8988T (cell line): ENCODE measurements around the gene GADD45G.

ENCODE experiments used
- DNase-seq: peaks from one replicate; pipeline ENCODE4 v3.0.0; 2011

The GADD45G gene

DNA sequence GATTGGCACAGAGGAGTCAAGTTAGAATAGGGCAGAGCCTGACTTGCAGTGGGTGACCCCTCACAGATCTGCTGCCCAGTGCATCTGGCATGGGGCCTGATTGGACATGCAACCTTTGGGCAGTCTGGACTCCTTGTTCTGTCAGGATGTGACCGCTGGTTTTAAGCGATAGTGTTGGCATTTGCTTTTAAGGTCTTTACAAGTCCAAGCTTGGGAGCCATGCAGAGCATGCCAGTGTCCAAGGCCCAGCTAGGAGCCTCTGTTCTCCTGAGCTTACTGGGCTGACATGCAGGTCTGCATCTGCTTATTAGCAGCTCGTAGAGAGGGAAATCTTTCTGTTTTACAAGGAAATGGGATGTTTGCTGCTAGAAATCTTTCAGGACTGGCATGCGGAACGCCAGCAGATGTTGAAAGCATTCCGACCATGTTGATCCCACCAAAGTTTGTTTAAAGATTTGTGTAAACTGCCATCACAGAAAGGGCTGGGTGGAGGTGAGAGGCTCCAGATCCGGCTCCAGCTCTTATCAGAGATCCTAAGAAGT, 27.5 kb downstream of the GADD45G start:
- DNase-seq, result no peak

DNA sequence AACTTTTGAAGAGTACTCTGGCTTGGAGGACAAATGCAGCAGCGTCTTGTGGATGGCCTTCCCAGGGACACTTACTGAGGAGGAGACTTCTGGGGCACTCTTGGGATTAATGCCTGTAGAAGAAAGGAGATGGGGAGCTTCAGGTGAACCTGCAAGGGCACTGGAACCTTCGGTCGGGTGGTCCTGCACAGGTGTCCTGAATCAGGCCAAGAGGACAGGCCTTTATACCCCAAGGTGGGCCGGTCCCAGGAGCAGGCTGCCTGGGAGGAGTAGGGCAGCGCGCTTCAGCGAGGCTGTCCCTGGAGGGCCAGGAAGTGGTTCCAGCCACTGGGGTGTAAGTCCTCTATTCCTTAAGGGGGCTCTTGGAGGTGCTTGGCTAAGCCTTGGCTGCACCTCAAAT, 27.9 kb downstream of the GADD45G start:
- DNase-seq, result no peak

DNA sequence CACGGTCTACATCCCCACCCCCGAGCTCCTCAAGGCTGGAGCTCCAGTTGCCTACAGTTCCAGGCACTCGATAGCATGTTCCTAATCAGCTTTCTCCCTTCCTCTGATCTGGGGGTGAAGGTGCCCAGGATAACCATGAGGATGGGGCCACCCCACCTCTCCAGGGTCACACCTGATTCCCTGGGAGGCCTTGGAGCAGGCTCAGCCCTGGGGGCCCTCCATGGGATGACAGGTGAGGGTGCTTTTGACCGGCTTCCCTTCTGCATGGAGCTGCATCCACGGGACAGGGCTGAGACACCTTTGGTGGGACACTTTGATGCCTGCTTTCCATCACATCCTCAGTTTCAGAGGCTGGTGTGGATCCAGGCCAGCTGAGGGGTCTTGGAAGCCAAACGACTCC, 28.6 kb downstream of the GADD45G start:
- DNase-seq, result no peak

DNA sequence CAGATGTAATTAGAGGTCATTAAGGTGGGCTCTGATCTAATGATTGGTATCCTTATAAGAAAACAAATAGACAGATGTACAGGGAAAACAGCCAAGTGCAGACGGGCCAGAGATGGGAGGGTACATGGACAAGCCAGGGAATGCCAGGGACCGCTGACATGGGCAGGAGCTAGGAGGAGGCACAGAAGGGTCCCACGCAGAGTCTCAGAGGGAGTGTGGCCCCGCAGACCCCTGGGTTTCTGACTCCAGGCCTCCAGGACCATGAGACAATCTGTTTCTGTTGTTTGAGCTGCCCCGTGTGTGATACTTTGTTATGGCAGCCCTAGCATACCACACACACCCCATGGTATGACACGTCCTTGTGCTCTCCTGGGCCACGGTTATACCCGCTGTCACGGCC, 29.1 kb downstream of the GADD45G start:
- DNase-seq, result no peak

DNA sequence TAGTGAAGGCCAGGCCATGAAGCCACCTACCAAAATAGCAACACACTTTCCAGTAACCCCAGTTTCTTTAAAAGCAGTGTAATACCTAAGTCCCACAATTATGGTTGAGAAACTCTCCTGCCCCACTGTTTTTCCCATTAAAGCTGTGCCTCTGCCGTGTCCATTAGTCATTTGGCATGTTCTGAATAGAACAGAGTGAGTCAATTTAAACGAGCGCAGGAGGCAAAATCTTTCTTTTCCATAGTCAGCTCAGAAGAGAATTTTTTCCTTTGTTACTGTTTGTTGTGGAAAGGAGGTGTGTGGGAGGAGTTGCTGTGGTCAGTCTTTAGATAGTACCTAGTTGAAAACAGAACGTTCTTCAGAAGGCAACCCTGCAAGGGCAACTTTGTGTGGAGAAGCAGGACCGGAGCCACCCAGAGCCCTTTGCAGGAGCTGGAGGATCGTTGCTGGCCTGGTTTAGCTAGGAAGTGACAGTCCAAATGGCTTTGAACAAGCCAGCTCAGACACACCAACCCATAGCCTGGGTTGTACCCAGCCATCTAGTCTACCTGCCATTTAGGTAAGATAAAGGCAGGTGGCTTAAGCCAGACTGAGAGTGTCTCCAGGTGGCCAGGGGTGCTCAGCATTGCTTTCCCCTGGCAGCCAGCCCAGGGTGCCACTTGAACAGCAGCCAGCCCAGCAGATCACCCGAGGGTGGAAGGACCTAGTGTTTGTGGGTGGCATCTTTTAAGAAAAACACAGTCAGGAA, 30.4 kb downstream of the GADD45G start:
- no peak for DNase-seq

DNA sequence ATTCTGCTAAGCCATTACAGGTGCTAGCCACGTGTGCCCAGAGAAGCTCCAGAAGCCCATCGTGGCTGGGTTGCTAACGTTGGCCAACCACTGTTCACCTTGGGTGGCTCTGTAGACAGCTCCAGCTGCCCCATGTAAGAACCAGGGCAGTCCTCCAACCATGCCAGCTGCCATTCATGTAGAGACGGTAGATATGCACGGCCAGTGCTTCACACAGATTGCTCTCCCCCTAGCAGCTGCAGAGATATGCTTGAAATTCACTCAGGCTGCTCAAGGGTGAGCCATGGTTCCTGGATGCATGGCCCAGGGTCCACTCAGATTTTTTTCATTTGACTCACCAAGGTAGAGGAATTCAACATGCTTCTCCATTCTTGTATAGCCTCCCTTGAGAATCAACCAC, 31.0 kb downstream of the GADD45G start:
- no peak for DNase-seq

DNA sequence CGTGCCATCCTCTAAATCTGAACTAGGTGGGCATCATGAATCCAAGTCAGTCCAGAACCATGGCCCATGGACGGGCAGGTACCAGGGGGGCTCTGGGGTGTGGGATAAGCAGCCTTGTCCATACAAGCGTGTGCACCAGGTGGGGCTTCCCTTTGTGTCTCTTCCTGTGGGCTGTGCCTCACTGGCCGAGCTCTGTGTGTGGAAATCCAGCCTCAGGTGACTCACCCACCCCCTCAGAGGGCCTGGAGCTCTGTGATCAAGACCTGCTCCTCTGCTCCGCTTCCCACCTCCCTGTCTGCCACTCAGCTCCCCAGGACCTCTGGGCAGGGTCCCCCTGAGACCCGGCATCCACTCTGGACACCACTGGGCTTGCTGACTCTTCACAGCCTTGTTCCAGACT, 33.0 kb downstream of the GADD45G start:
- DNase-seq, result no peak

DNA sequence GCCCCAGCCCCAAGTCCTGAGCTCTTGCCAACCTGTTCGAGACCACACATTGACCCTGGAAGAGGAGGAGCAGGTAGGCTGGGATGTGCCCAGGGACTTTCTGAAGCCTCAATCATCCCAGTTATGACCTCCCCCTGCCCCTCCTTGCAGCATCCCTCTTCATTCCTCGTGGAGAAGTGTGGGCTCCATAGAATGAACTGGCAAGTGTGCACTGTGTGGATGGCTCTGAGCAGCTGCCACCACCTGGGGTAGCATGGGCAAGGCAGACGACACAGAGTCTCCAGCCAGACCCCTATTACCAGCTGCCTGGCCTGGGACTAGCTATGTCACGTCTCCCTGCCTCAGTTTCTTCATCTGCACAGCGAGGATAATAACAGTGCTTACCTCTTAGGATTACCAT, 33.5 kb downstream of the GADD45G start:
- no peak for DNase-seq

DNA sequence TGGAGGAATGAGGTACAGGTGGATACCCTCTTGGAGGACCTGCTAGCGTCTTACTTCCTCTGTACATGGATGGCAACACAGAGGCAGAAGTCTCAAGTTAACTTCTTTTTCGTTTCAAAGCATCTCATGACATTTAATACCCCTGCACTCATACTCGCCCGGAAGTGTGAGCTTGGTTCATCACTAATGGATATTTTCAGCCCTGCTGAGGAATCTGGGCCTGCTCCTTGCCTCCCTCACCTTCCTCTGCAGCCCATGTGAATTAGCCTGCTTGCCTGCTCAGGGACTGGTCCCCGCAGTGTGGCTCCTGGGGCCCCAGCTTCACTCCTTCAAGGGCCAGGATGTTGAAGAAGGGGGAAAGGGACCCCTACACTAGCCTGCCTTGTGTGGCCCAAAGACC, 34.1 kb downstream of the GADD45G start:
- DNase-seq, result no peak

DNA sequence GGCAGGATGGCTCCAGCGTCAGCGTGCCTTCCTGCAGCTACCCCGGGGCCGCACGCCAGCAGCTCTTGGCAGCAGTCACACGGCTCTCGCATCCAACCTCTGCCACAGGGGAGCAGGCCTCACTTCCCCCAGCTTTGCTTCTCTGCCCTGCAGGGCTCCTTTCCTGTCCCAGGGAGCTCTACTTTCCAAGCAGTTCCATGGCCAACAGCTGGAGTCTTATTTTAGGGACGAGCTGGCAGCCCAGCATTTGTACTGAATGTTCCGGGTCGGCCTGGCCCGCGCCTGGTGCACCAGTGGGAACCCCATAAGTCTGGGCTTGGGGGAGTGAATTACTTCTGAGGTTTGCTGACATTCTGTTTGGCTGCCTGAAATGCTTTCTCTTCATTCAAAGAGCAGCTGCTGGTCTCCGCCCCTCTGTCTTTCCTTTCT, 34.6 kb downstream of the GADD45G start:
- DNase-seq, result no peak

DNA sequence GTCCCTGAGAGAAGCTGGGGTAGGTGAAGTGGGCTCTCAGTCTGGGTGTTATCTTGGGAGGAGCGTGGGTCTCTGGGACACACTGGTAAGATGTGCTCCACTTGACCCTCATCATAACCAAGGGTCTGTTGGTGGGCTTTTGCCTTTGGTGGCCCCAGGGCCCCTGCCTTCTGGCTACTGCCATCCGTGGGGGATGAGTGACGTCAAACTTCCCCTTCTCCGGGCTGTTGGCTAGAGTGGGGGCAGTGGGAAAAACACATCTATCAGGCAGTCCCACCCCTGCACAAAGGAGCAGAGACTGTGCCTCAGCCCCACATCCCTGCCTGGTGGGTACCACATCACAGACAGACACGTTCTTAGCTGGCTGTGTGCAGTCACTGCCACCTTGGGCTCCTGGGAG, 35.1 kb downstream of the GADD45G start:
- DNase-seq, result no peak

DNA sequence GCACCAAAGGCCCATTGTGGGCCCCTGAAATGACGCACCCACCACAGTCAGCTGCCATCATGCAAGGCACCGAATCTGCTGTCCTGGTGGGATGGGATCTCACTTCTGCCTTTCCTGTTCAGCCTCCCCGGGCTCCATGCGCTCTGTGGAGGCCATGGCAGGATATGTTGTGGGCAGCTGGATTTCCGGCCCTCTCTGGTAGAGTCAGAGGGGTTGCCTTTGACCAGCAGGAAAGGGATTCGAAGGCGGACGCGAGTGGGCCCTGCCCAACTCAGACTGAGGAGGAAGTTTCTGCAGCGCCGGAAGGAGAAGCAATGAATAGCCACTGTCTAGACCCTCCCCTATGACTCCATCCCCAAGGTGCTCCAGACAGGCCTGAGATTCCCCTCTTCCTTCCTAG, 35.5 kb downstream of the GADD45G start:
- DNase-seq, result no peak

DNA sequence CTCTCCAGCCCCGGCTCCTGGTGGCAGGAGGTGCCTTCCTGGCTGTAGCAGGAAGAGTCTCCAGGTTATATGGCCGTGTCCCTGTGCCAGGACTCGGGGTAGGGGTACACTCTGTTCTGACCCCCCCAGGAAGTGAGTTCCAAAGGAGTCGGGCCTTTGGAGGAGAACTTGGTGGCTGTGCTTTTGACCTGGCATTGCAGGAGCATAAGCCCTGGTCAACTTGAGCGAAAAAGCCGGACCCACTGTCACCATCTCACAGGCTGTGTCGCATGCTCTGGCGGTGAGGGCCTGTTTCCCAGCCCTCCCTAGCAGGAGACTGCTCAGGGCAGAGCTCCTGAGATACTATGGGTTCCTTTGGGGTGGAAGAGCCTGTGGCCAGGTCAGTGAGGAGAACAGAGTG, 36.0 kb downstream of the GADD45G start:
- DNase-seq, result no peak

DNA sequence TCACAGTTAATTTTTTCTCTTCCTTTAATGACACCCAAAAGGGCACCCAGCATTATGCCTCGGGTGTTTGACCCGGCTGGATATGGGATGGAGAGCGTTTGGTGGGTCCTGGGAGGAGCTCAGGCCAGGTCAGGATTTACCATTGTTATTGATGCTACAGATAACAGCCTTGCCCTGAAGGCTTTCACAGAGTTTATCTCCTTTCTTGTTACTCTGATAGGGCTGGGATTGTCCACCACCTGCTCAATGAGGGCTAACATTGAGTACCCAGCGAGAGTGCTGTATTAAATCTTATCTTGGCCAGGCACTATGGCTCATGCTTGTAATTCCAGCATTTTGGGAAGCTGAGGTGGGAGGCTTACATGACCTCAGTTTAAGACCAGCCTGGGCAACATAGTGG, 37.2 kb downstream of the GADD45G start:
- no peak for DNase-seq

DNA sequence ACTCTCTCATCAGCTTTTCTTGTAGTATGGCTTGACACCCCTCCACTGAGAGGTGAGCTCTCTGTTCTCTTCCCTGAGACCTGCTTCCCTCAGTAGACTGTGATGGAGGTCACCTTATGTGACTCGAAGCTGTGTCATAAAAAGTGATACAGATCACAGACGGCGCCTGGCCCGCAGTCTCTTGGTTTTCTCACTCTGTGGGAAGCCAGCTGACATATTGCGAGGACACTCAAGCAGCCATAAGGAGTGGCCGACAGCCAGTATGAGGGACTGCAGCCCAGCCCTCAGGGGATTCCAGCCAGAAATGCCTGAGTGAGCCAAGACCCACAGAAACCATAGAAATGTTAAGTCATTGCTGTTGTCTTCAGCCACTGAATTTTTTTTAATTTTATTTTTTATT, 38.0 kb downstream of the GADD45G start:
- no peak for DNase-seq

DNA sequence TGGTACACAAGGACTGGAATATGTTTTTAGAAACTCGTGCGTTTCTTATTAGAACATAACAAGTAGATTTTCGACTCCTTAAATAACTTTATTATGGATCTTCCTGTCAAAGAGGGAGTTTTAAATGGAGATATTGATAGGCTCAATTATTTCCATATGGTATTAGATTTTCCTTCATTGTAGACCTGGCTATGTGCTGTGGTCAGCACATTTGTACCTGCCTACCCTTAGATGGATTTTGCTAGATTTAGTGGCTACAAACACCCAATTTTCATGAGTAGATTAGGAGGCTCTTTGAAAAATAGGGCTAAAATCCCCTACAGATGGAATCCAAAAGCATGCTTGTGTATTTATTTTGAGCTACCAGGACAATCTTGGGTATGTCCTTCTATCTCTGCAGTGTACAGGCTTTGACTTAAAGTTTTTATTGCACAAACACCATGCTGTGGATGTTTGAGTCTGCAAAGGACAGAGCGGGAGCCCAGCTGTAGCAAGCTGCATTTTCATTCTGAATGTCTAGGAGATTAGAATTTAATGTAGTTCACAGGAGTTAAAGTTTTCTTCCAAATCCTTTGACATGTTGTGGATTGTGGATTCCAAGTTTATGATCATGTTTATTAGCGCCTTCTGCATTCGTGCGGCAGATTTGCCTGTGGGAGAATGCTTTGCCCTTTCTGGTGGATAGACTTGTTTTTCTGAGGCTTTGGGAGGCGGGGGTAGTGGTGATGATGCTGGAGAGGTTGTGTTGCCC, 41.6 kb downstream of the GADD45G start:
- DNase-seq, result no peak

DNA sequence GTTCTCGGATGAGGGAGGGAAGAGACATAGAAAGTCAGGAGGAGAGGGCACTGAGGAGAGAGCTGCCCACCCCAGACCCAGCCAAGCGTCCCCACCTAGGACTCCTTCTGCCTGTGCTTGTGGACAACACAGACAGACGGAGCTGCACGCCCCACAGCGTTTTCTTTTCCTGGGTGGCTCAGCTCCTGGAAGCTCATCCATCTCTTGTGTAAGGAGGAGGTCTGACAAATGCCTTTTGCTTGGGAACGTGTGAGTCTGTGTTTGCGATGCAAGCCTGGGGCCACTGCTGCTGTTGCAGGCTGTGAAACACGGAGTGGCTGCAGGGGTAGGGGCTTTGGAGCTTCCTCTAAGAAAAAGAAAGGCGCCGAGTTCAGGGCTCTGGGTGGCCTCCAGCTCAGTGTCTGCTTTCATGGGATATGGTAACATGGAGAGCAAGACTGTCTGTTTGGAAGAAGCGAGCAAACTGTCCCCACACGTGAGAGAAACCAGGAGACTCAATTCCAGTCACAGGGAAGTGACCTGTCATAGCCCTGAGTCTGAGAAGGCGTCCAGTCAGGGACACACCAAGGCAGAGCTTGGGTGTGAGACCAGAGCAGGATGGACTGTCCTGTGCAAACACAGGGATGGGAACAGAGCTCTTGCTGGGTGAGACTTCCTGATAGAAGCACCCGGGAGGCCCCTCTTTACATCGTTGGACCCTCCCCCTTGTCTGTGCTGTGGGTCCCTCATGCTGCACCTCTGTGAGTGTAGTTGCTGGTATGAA, 42.7 kb downstream of the GADD45G start:
- no peak for DNase-seq

DNA sequence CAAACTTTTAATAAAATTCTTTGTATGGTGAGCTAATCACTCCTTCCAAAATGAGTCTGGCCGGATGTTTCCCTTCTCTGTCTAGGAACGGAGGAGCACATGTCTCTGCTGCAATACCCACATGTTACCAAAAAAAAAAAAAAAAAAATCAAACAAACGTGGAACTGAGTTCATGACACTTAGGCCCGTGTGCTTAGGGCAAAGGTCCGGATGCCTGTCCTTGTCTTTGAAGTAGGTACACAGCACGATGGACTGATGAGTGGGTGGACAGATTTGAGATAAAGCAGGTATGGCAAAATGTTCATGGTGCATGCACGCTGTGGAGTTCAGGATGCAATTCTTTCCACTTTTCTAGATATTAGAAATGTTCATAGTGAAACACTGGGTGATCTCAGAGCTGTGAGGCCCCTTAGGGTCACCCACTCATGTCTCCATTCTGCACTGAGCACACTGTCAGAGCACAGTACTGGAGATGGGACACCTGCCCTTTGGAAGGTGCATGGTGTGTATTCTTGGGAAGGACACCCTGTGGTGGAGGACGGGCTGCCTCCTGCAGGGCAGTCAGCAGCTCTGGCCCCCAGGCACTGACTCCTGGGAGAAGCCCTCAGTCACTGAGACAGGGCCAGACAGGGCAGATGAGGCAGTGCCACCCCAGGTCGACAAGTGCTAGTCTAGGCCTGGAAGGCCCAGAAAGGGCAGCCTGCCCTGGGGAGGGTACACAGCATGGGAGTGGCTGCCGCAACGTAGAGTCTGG, 43.6 kb downstream of the GADD45G start:
- no peak for DNase-seq

DNA sequence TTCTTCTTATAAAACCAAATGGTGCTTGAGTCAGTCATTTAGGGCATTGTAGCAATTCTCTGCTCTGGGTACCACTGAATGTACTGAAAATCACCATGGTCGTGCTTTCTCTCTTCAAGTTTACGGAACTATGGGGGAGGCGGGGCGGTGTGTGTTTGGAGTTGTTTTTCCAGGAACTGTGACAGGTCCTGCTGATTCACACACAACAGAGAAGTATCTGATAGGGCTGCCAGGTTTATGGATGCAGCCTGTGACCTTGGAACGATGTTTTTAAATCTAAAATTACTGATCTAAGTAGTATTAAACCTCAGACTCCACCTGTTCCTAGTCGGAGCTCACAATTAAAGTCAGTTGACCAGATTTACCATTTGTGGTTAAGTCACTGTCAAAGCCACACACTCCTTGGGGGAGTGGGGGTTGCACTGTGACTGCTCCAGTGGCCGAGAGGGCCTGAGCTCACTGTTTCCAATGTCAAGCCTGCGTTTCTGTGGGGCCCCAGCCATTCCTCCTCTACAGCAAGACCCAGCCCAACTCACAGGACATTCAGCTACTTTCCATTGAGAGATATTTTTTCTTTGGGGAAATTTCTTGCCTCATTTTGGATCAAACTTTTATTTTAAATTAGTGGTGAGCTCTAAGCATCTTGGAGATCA, 44.4 kb downstream of the GADD45G start:
- DNase-seq, result no peak

DNA sequence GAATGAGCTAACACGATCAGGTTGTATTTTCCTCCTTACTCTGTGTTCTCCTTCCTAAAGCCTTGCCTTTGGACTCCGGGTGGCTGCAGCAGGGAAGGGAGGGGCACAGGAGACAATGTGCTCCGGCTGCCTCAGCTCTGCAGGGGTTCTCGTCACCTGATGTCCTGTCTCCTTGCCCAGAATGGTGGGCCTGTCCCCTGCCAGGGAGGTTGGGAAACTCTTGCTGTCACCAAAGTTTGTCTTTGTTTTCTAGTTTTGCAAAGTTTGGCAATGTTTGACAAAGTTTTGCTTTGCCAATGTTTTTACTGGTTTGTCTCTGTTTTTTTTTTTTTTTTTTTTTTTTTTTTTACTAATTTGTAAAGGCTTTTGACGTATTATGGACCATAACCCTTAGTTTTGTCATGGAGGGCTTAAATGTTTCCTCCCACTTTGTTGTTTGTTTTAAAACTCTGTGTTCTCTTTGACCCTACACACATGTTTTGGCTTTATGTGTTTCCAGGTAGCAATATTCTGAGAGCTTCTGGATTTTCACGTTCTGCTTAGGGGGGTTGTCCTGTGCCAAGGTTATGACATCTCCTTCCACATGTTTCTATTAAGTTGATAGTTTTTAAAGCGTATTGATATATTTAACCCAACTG, 49.3 kb downstream of the GADD45G start:
- DNase-seq, result no peak

DNA sequence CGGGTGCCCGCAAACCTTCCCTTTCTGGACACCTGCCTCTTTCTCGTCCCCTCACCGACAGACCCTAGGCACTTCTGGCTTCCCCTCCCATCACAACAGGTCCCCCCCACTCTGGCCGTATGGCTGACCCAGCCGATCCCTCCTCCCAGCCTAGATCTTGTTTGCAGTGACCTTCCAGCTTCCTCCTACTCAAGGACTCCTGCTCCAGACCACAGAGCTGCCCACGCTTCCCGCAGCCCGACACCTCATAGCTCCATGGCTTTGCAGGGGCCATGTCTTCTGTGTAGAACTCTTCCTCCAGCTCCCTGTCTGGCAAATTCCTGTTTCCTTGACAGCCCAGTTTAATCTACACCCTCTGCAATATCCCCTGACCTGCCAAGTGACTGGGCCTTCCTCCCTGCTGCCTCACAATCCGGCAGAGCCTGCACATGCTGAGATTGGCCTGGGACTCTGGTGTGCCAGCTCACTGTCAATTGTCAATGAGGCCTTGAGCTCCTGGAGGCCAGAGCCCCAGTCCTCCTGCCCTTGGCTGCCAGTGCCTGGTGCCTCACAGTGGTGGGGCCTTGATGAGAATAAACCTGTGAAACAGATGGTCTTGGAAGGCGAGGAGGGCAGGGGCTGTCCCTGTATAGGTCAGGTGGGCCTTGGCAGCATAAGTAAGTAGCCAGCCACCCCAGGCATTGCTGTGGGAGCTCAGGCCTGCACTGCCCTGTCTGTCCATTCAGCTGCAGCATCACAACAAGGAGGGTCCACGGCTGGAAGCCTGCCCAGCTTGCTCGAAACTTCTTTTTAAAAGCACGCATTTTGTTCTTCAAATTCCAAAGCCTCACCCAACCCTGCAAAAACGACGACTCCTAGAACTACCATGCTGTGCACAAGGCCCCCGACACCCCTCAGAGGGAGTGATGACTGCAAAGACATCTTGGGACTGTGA, 50.5 kb downstream of the GADD45G start:
- no peak for DNase-seq
